ENCODE data around the gene FNDC5. TPM values are rescaled to one million over a fixed set of nuclear protein-coding genes. Genes with fewer than 3 reads are reported as not detected.

Gene FNDC5
- total and polyA plus RNA-seq, 2 experiments from 2014 or later = 1.0 to 1.7 TPM

DNA sequence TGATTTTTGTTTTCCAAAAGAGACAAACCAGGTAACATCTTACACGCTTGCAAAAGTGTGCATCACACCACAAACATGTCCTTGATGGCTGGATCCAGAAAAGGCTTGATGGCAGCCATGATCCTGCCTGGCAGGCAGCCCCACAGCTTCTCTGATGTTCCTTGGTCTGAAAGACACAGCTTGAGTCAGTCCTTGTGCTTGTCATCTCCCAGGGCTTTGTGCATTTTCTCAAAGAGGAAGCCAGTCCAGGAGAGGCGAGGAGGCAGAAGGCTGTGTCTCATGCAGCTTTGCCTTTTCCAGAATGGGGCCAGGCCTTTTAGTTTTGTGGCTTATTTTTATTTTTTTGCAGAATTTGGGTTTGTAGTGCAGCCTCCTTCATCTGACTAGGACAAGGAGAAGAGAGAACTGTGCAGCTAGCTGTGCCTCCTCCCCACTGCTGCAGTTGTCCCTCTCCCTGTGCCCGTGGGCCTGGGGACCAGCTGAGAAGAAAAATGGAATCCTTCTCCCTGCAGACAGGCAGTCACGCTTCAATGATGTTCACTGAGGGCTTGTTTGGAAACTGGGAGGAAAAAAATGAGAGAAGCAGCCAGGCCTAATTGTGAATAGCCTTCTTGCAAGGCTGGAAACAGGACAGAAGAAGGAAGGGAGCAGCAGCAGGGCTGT lies 7.4 kb downstream of the FNDC5 start:
- Histone ChIP-seq H3K36me3 (ENCODE audit: insufficient read depth) (no peaks in the 10 kb centered on the region), H3K4me2 (no peak overlapping the region), H3K79me2 (replicated peaks; ENCODE audit: insufficient read depth) (no peaks in the 10 kb centered on the region), H3K27ac (ENCODE audit: low read depth) (no peak overlapping the region), H3F3A (replicated peaks; ENCODE audit: low read depth) (no peaks in the 10 kb centered on the region), H3K4me3 (no peak overlapping the region), H3K27me3 (ENCODE audit: insufficient read depth) (peaks cover 2% of the 10 kb centered on the region), H3K9me2 (ENCODE audit: insufficient read depth) (no peaks in the 10 kb centered on the region), H2AFZ (no peak overlapping the region), H3K4me1 (ENCODE audit: insufficient read depth) (no peaks in the 10 kb centered on the region), H4K20me1 (replicated peaks; ENCODE audit: insufficient read depth) (peaks cover 12% of the 10 kb centered on the region; the same call in 1 of the 2 replicates)
- Mint-ChIP-seq H3K9me3 (no peaks in the 10 kb centered on the region), H3K4me1 (no peaks in the 10 kb centered on the region; the same call in 2 of the 3 replicates), H3K27me3 (ENCODE audit: insufficient read depth, low read depth, poor library complexity) (no peaks in the 10 kb centered on the region), H3K4me3 (no peak overlapping the region), H3K36me3 (ENCODE audit: low read depth) (peaks cover 5% of the 10 kb centered on the region; the same call in 2 of the 3 replicates), H3K27ac (no peak overlapping the region)
- no peak for ATAC-seq
- TF ChIP-seq NANOG (IDR thresholded peaks at IDR 0.05; ENCODE audit: borderline replicate concordance) (no peak), POLR2AphosphoS5 (IDR thresholded peaks at IDR 0.05; ENCODE audit: low read depth) (no peak), STAT1 (IDR thresholded peaks at IDR 0.05; ENCODE audit: unreplicated experiment) (no peak), ZNF331 (CRISPR knock-in tag; IDR thresholded peaks at IDR 0.05; ENCODE audit: low read depth) (no peak)
- TF ChIP-seq, protein P1, sequence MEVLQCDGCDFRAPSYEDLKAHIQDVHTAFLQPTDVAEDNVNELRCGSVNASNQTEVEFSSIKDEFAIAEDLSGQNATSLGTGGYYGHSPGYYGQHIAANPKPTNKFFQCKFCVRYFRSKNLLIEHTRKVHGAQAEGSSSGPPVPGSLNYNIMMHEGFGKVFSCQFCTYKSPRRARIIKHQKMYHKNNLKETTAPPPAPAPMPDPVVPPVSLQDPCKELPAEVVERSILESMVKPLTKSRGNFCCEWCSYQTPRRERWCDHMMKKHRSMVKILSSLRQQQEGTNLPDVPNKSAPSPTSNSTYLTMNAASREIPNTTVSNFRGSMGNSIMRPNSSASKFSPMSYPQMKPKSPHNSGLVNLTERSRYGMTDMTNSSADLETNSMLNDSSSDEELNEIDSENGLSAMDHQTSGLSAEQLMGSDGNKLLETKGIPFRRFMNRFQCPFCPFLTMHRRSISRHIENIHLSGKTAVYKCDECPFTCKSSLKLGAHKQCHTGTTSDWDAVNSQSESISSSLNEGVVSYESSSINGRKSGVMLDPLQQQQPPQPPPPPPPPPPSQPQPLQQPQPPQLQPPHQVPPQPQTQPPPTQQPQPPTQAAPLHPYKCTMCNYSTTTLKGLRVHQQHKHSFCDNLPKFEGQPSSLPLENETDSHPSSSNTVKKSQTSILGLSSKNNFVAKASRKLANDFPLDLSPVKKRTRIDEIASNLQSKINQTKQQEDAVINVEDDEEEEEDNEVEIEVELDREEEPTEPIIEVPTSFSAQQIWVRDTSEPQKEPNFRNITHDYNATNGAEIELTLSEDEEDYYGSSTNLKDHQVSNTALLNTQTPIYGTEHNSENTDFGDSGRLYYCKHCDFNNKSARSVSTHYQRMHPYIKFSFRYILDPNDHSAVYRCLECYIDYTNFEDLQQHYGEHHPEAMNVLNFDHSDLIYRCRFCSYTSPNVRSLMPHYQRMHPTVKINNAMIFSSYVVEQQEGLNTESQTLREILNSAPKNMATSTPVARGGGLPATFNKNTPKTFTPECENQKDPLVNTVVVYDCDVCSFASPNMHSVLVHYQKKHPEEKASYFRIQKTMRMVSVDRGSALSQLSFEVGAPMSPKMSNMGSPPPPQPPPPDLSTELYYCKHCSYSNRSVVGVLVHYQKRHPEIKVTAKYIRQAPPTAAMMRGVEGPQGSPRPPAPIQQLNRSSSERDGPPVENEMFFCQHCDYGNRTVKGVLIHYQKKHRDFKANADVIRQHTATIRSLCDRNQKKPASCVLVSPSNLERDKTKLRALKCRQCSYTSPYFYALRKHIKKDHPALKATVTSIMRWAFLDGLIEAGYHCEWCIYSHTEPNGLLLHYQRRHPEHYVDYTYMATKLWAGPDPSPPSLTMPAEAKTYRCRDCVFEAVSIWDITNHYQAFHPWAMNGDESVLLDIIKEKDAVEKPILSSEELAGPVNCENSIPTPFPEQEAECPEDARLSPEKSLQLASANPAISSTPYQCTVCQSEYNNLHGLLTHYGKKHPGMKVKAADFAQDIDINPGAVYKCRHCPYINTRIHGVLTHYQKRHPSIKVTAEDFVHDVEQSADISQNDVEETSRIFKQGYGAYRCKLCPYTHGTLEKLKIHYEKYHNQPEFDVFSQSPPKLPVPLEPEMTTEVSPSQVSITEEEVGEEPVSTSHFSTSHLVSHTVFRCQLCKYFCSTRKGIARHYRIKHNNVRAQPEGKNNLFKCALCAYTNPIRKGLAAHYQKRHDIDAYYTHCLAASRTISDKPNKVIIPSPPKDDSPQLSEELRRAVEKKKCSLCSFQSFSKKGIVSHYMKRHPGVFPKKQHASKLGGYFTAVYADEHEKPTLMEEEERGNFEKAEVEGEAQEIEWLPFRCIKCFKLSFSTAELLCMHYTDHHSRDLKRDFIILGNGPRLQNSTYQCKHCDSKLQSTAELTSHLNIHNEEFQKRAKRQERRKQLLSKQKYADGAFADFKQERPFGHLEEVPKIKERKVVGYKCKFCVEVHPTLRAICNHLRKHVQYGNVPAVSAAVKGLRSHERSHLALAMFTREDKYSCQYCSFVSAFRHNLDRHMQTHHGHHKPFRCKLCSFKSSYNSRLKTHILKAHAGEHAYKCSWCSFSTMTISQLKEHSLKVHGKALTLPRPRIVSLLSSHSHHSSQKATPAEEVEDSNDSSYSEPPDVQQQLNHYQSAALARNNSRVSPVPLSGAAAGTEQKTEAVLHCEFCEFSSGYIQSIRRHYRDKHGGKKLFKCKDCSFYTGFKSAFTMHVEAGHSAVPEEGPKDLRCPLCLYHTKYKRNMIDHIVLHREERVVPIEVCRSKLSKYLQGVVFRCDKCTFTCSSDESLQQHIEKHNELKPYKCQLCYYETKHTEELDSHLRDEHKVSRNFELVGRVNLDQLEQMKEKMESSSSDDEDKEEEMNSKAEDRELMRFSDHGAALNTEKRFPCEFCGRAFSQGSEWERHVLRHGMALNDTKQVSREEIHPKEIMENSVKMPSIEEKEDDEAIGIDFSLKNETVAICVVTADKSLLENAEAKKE (CRISPR knock-in tag; IDR thresholded peaks at IDR 0.05) = no peak
- TF ChIP-seq, protein P2, sequence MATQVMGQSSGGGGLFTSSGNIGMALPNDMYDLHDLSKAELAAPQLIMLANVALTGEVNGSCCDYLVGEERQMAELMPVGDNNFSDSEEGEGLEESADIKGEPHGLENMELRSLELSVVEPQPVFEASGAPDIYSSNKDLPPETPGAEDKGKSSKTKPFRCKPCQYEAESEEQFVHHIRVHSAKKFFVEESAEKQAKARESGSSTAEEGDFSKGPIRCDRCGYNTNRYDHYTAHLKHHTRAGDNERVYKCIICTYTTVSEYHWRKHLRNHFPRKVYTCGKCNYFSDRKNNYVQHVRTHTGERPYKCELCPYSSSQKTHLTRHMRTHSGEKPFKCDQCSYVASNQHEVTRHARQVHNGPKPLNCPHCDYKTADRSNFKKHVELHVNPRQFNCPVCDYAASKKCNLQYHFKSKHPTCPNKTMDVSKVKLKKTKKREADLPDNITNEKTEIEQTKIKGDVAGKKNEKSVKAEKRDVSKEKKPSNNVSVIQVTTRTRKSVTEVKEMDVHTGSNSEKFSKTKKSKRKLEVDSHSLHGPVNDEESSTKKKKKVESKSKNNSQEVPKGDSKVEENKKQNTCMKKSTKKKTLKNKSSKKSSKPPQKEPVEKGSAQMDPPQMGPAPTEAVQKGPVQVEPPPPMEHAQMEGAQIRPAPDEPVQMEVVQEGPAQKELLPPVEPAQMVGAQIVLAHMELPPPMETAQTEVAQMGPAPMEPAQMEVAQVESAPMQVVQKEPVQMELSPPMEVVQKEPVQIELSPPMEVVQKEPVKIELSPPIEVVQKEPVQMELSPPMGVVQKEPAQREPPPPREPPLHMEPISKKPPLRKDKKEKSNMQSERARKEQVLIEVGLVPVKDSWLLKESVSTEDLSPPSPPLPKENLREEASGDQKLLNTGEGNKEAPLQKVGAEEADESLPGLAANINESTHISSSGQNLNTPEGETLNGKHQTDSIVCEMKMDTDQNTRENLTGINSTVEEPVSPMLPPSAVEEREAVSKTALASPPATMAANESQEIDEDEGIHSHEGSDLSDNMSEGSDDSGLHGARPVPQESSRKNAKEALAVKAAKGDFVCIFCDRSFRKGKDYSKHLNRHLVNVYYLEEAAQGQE (IDR thresholded peaks at IDR 0.05; ENCODE audit: unreplicated experiment) = no peak
- no peak for DNase-seq (ENCODE audit: low spot score)

Measured in GM23338 (cell line).